Activated B cell treated with CpG ODN at 0.5 μM for 24 hours (primary cell): Measurements from ENCODE around the gene SPTBN4. TPM values are rescaled to one million over a fixed set of nuclear protein-coding genes. Genes with fewer than 3 reads are reported as not detected.
A peak's percentile ranks its signal among the peaks of the same experiment; 100 is the strongest.

Source experiments
- ATAC-seq: fragments of 200-7000 bp; cut with Tn5 transposase; one replicate; pipeline ENCODE4 v1.10.0; 2021; ENCODE audit warnings: low read depth, mild to moderate bottlenecking, moderate library complexity
- CTCF ChIA-PET: fragments of 350-600 bp; sonication (Branson Sonifier 250); formaldehyde crosslinking; loops from one replicate; lab custom pipeline; 2021; ENCODE audit warnings: antibody characterized with exemption; lab: Charles Lee
- POLR2A ChIA-PET: fragments of 350-600 bp; sonication (Branson Sonifier 250); formaldehyde crosslinking; loops from one replicate; lab custom pipeline; 2021; ENCODE audit warnings: antibody characterized with exemption; lab: Charles Lee
- DNase-seq: peaks from one replicate; pipeline ENCODE4 v3.0.0; 2022
- H3K27ac Mint-ChIP-seq: one replicate; pipeline ENCODE4 v1.8.0; 2020; ENCODE audit warnings: mixed read lengths
- H3K27me3 Mint-ChIP-seq: one replicate; pipeline ENCODE4 v1.8.0; 2021; ENCODE audit warnings: mixed read lengths
- H3K36me3 Mint-ChIP-seq: one replicate; pipeline ENCODE4 v1.8.0; 2021; ENCODE audit warnings: low read depth, mixed read lengths
- H3K4me1 Mint-ChIP-seq: one replicate; pipeline ENCODE4 v1.8.0; 2021; ENCODE audit warnings: mixed read lengths
- H3K4me3 Mint-ChIP-seq: one replicate; pipeline ENCODE4 v1.8.0; 2020; ENCODE audit warnings: mild to moderate bottlenecking, mixed read lengths
- H3K9me3 Mint-ChIP-seq: one replicate; pipeline ENCODE4 v1.8.0; 2020; ENCODE audit warnings: mixed read lengths
- intact Hi-C: fragments of 100-400 bp; cut with micrococcal nuclease; formaldehyde crosslinking; loops from one replicate; pipeline ENCODE4 v1.15.1; 2024
- total RNA-seq: library from RNA; stranded (reverse); gene quantifications from 2 replicates; pipeline ENCODE4 v1.2.3, GENCODE V29; 2022
- TF ChIP-seq, protein P1 (sequence below): fragments of 200-600 bp; IDR thresholded peaks from one replicate; pipeline ENCODE4 v1.8.0; 2022; ENCODE audit warnings: antibody characterized with exemption, mild to moderate bottlenecking

SPTBN4 gene
- total RNA-seq, 1 donor from 2014 or later: 0.20 TPM

DNA sequence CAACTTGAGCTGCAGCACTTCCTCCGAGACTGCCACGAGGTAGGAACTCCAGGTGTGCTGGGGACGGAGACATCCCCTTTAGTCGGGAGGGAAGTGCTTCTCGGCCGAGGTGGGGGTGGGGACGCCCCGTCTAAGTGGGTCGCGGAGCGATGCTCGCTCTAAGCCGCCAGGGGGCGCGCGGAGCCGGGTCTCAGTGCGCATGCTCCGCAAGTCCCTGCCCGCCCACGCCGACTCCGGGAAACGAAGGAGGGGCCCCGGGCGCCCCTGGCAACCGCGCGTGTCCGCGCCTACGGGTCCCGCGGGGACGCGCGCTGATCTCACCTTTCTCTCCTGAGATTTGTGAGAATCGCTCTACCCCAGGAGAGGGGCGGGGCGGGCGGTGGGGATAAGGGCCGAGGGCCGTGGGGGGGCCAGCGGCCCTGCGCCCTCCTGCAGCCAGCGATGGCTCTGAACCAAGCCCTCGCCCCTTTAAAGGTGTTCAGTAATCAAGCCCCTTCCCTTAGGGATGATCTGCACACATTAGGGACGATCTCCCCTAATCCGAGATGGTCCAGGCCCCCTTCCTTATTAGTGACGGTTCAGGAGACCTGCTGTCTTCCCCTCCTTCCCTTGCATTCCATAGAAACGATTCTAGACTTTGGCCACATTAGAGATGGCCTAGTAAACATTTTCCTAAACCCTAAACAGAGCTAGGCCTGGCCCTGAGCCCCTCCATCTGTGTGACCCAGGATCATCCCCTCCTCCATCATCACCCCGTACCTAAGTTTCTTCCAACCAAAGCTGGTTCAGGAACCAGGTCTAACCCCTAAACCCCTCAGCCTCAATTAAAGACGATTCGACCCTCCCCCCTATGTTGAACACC is 62.5 kb downstream of the SPTBN4 start:
- Mint-ChIP-seq H3K4me1 (peaks cover 18% of the 10 kb centered on the region), H3K36me3 (no peaks in the 10 kb centered on the region), H3K4me3 (peak overlapping the region; percentile 42), H3K27me3 (peaks cover 33% of the 10 kb centered on the region), H3K9me3 (peaks cover 3% of the 10 kb centered on the region), H3K27ac (no peak overlapping the region)
- ATAC-seq: peak; percentile 91
- ChIA-PET CTCF (interaction anchor here (0.7 to 1.0 kb wide), 2 partner anchors 42 to 224 kb away, joined by 3 to 4 read pairs; no protein-coding TSS in a partner anchor), POLR2A (interaction anchor here (0.6 to 0.9 kb wide), 4 partner anchors 41 to 782 kb away, joined by 3 to 5 read pairs (median 4); no protein-coding TSS in a partner anchor)
- intact Hi-C loops: loop anchor here (1.0 to 2.0 kb wide), 6 partner anchors 41 to 181 kb away; partner anchors contain the start of genes BLVRB, C19orf47, PLD3 and SHKBP1
- TF ChIP-seq, protein P1, sequence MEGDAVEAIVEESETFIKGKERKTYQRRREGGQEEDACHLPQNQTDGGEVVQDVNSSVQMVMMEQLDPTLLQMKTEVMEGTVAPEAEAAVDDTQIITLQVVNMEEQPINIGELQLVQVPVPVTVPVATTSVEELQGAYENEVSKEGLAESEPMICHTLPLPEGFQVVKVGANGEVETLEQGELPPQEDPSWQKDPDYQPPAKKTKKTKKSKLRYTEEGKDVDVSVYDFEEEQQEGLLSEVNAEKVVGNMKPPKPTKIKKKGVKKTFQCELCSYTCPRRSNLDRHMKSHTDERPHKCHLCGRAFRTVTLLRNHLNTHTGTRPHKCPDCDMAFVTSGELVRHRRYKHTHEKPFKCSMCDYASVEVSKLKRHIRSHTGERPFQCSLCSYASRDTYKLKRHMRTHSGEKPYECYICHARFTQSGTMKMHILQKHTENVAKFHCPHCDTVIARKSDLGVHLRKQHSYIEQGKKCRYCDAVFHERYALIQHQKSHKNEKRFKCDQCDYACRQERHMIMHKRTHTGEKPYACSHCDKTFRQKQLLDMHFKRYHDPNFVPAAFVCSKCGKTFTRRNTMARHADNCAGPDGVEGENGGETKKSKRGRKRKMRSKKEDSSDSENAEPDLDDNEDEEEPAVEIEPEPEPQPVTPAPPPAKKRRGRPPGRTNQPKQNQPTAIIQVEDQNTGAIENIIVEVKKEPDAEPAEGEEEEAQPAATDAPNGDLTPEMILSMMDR: no peak
- peak; percentile 91 for DNase-seq

DNA sequence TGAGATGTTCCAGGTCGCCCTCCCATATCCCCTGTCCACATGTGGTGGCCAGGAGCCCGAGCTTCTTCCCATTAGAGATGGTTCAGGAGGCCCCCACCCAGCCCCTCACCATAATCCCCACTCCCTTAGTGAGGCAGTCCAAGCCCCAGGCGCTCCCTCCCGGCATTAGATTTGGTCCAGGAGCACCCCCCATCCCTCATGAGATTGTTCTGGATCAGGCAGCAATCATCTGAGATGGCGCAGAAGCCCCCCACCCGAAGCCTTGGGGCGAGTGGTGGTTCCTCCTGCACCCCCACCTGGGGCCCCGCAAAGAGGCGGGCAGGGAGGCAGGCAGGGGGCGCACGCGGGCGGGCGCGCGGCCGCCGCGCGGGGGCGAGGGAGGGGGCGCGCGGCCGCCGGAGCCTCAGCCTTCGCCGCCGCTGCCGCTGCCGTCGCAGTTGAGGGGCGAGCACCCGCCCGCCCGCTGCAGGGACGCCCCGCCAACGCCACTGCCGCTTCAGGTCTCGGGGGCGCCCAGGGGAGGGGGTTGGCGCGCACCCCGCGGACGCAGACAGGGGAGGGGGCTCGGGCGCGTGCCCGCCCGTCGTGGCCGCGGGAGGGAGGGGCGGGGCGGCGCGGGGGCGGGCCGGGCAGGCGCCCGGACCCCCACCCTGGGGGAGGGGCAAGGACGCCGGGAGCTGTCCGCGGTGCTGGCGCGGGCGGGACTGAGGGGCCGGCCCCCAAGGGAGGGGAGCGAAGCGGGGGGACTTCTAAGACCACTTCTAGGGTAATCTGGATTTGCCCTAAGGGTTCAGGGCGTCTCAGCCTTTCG is 63.5 kb downstream of the SPTBN4 start:
- Mint-ChIP-seq H3K27ac (no peak overlapping the region), H3K4me3 (no peak overlapping the region)

DNA sequence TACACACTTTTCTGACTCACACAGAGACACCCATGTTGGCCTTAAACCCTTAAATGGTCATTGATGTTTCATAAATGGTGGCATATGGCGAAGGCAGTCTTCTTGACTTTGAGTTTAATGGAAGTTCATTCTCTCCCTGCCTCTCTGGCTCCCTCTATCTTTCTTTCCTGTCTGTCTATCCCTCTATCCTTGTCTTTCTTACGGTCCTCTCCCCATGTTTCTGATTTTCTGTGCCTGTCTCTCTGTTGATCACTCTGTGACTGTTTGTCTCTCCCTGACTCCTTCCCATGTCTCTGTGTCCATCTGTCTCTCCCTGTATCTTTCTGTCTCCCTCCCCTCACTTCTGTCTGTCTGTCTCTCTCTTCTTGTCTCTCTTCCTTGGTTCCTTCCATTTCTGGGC is 66.7 kb downstream of the SPTBN4 start:
- CTCF ChIA-PET: interaction anchor here (1.2 to 1.6 kb wide), 2 partner anchors 15 to 228 kb away, joined by 3 to 5 read pairs; no protein-coding TSS in a partner anchor
- intact Hi-C loops: no loop called here
- peaks cover 33% of the 10 kb centered on the region for H3K27me3 Mint-ChIP-seq
- H3K9me3 Mint-ChIP-seq: peaks cover 3% of the 10 kb centered on the region
- POLR2A ChIA-PET: interaction anchor here (0.9 to 1.1 kb wide), 2 partner anchors 67 to 113 kb away, joined by 3 read pairs; no protein-coding TSS in a partner anchor
- no peak overlapping the region for H3K27ac Mint-ChIP-seq
- peaks cover 18% of the 10 kb centered on the region for H3K4me1 Mint-ChIP-seq
- TF ChIP-seq, protein P1: no peak
- ATAC-seq (no peak), DNase-seq (no peak)
- H3K36me3 Mint-ChIP-seq: no peaks in the 10 kb centered on the region
- H3K4me3 Mint-ChIP-seq: no peak overlapping the region

More for the DNA sequence above, 63.5 kb downstream of the SPTBN4 start:
- Mint-ChIP-seq H3K4me1 (peaks cover 18% of the 10 kb centered on the region), H3K9me3 (peaks cover 3% of the 10 kb centered on the region), H3K36me3 (no peaks in the 10 kb centered on the region), H3K27me3 (peaks cover 35% of the 10 kb centered on the region)
- intact Hi-C loops: no loop called here
- POLR2A ChIA-PET: interaction anchor here (0.6 to 0.9 kb wide), 3 partner anchors 40 to 782 kb away, joined by 3 to 11 read pairs (median 3); partner anchors contain the start of gene C19orf47
- ATAC-seq: no peak
- TF ChIP-seq, protein P1: no peak
- CTCF ChIA-PET: interaction anchor here (1.0 kb wide), 1 partner anchor 225 kb away, joined by 4 read pairs; no protein-coding TSS in a partner anchor
- DNase-seq: no peak

DNA sequence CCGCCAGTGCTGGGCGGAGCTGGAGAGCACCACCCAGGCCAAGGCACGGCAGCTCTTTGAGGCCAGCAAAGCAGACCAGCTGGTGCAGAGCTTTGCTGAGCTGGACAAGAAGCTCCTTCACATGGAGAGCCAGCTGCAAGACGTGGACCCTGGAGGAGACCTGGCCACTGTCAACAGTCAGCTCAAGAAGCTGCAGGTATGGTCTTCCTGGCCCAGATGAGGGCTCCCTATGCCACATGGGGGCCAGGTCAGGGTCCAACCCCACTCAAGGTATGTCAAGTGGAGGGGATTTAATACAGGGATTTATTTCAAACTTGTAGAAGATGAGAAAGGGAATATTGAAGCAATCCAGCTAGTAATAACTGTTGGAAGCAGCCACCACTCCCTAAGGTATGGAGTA is 67.3 kb downstream of the SPTBN4 start:
- Mint-ChIP-seq H3K9me3 (peaks cover 3% of the 10 kb centered on the region), H3K27ac (no peak overlapping the region), H3K4me1 (peaks cover 16% of the 10 kb centered on the region), H3K27me3 (peaks cover 33% of the 10 kb centered on the region), H3K4me3 (no peak overlapping the region), H3K36me3 (no peaks in the 10 kb centered on the region)
- TF ChIP-seq, protein P1: no peak
- CTCF ChIA-PET: interaction anchor here (1.2 kb wide), 1 partner anchor 15 kb away, joined by 3 read pairs; no protein-coding TSS in a partner anchor
- intact Hi-C loops: no loop called here
- ATAC-seq (no peak), DNase-seq (no peak)
- POLR2A ChIA-PET: no interaction called here
